A549 treated with ZK216348 at 1 μM for 4 hours (cell line): Measurements from ENCODE around the gene CYYR1. TPM values are rescaled to one million over a fixed set of nuclear protein-coding genes. Genes with fewer than 3 reads are reported as not detected.

Source experiments
- total RNA-seq: library from RNA; stranded (reverse); fragments of 200-300 nt; extraction: Qiagen RNA extraction; gene quantifications from 5 replicates; pipeline ENCODE4 v1.2.3, GENCODE V29; 2022; ENCODE audit warnings: low read depth

CYYR1 gene
- total RNA-seq, result not detected in 5 replicates

GRCh38 chr21:26572702-26573381, at the start of gene CYYR1:
Gene CYYR1 (minus strand): TSS chr21:26573286. CDS start chr21:26572940, 346 bp downstream.

